ENCODE data around the gene RIN1.
A peak's percentile ranks its signal among the peaks of the same experiment; 100 is the strongest.

RIN1 gene

DNA sequence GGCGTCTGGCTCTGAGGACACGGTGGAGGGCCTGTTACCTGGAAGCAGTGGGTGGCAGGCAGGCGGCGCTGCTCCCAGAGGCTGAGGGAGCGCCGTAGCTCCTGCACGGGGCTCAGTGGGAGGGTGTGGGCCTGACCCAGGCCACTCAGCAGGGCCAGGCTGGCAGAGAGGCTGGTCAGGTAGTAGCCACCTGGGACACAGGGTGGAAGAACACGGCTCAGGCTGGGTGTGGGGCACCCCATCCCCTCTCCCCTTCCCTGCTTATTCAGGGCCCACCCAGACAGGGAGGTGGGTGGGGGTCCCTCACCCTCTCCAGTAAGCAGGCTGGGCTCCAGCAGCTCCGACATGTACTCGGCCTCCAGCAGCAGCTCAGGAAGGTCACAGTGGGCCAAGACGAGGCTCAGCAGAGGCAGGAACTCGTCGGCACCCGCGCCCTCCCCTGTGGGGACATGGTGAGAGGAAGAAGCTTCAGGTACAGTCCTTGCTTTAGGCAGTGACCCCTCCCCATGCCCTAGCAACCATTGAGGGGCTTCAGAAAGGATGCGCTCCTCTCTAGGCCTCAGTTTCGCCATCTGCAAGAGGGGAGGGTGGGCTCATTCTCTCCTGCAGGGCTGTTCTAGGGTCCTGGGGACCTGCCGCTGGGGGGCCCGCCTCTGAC, 2.9 kb downstream of the RIN1 start:
- H3K4me1 ChIP-seq (ENCODE audit: control insufficient read depth, insufficient read depth, low read length), result peaks cover 27% of the 10 kb centered on the region
- no peak overlapping the region for H3K9ac ChIP-seq (ENCODE audit: low read length in 2 of 2)
- no peaks in the 10 kb centered on the region for H3K27me3 ChIP-seq (ENCODE audit: control insufficient read depth in 1 of 2, insufficient read depth in 2 of 2, low read length in 2 of 2)
- H3K4me3 ChIP-seq (ENCODE audit: low read length in 2 of 2), result no peak overlapping the region
- H3K27ac ChIP-seq (ENCODE audit: low read length), result no peak overlapping the region
- no peaks in the 10 kb centered on the region for H3K9me3 ChIP-seq (ENCODE audit: control insufficient read depth in 2 of 2, low read length in 2 of 2)
- peaks cover 4 to 6% of the 10 kb centered on the region in 2 donors for H3K36me3 ChIP-seq (ENCODE audit: control insufficient read depth in 2 of 2, insufficient read depth in 2 of 2, low read length in 2 of 2)

DNA sequence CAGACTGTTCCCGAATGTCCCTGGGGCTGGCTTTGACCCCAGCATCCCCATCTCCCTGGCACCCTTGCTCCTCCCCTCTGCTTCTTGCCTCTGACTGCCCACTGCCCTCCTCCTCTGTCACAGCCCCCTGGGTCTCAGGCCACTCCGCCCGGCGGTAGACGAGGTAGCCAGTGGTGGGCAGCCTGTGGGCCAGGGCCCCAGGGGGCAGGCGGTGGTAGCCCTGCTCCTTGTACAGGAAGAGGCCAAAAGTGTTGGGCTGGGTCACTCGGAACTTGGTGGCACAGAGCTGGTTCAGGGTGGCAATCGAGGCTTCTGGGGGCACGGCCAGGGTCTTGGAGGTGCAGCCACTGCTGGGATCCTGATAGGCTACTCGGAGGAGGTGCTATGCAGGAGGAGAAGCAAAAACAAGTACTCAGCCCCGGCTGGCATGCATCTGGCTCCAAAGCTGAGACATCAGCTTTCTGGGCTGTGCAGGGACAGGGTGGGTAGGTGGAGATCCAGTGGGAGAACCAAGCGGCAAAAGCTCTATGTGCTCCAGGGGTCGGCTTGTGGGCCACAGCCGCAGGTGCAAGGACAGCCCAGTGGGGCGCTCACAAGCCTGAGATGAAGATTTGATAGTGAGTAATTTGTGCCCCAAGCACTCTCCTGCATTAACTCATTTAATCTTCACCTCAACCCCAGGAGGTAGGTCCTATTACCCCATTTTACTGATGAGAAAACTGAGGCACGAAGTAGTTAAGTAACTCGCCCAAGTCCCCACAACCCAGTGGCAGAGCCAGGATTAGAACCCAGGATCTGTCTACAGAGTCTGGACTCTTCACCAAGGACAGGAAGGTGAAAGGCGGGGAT, 3.6 kb downstream of the RIN1 start:
- H3K4me1 ChIP-seq (ENCODE audit: control insufficient read depth, insufficient read depth, low read length), result peaks cover 34% of the 10 kb centered on the region
- no peak overlapping the region for H3K9ac ChIP-seq (ENCODE audit: low read length in 2 of 2)
- no peak overlapping the region for H3K4me3 ChIP-seq (ENCODE audit: low read length in 2 of 2)
- H3K36me3 ChIP-seq (ENCODE audit: control insufficient read depth in 2 of 2, insufficient read depth in 2 of 2, low read length in 2 of 2), result peaks cover 4 to 5% of the 10 kb centered on the region in 2 donors
- H3K27me3 ChIP-seq (ENCODE audit: control insufficient read depth in 1 of 2, insufficient read depth in 2 of 2, low read length in 2 of 2), result no peaks in the 10 kb centered on the region
- no peaks in the 10 kb centered on the region for H3K9me3 ChIP-seq (ENCODE audit: control insufficient read depth in 2 of 2, low read length in 2 of 2)
- H3K27ac ChIP-seq (ENCODE audit: low read length), result no peak overlapping the region

DNA sequence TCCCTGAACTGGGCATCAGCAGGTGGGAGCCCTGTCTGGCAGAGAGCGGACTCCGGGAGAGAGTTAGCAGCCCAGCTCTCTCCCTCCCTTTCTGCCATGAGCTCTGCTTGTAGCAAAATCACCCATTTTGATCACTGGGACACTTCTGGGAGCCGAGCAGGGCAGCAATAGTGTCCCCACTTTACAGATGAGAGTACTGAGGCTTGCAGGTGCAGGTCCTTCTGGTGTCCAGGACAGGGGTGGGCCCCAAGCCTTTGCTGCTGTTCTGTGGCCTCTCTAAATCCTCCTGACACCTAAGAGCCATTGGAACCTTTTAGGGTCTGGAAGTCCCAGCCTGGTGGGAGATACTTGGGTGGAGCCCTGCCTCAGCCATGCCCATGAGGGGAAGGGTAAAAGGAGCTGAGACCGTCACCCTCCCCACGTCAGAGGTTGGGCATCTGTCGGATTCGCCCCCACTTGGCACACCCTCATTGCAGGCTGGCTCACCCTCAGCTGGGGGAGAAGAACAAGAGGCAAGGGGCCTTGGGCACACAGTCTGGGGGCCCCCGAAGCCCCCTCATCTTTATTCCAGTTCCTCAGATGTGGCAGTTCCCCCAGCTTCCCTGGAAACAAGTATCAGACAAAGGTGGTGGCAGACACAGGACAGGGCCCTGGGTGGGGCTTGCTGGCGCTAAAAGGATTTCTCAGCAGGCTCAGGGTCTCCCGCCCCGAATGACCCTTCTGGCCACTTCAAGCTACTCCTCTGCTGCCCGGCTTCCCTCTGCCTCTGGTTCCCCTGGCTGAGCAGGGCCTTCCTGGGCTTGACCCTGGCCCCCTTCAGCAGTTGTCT, 4.5 kb downstream of the RIN1 start:
- Histone ChIP-seq H3K36me3 (ENCODE audit: control insufficient read depth in 2 of 2, insufficient read depth in 2 of 2, low read length in 2 of 2) (peaks cover 0 to 4% of the 10 kb centered on the region in 2 donors), H3K9me3 (ENCODE audit: control insufficient read depth in 2 of 2, low read length in 2 of 2) (no peaks in the 10 kb centered on the region), H3K27me3 (ENCODE audit: control insufficient read depth in 1 of 2, insufficient read depth in 2 of 2, low read length in 2 of 2) (no peaks in the 10 kb centered on the region), H3K9ac (ENCODE audit: low read length in 2 of 2) (no peak overlapping the region), H3K4me1 (ENCODE audit: control insufficient read depth, insufficient read depth, low read length) (peaks cover 38% of the 10 kb centered on the region), H3K4me3 (ENCODE audit: low read length in 2 of 2) (no peak overlapping the region), H3K27ac (ENCODE audit: low read length) (no peak overlapping the region)

DNA sequence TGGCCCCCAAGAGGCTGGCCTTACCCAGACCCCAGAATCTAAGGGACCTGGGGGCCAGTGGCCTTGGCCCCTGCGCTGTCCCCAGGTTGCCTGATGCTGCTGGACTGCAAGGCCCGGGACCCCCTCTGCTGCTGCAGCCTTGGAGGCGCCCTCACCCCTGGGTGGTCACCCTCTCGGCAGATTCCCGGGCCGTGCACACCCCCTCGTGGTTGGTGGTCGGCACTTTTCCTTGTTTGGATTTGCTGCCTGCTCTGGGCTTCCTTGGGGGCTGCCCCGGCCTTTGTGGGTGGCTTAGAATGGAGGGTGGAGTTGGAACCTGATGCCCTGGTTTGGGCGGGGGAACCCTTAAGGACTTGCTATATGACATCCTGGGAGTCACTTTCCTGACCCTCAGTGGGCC, 5.3 kb downstream of the RIN1 start:
- H3K4me3 ChIP-seq (ENCODE audit: low read length in 2 of 2), result no peak overlapping the region
- no peak overlapping the region for H3K27ac ChIP-seq (ENCODE audit: low read length)
- H3K36me3 ChIP-seq (ENCODE audit: control insufficient read depth in 2 of 2, insufficient read depth in 2 of 2, low read length in 2 of 2), result peaks cover 0 to 4% of the 10 kb centered on the region in 2 donors
- H3K9ac ChIP-seq (ENCODE audit: low read length in 2 of 2), result no peak overlapping the region
- peaks cover 39% of the 10 kb centered on the region for H3K4me1 ChIP-seq (ENCODE audit: control insufficient read depth, insufficient read depth, low read length)
- H3K9me3 ChIP-seq (ENCODE audit: control insufficient read depth in 2 of 2, low read length in 2 of 2), result no peaks in the 10 kb centered on the region
- H3K27me3 ChIP-seq (ENCODE audit: control insufficient read depth in 1 of 2, insufficient read depth in 2 of 2, low read length in 2 of 2), result no peaks in the 10 kb centered on the region

DNA sequence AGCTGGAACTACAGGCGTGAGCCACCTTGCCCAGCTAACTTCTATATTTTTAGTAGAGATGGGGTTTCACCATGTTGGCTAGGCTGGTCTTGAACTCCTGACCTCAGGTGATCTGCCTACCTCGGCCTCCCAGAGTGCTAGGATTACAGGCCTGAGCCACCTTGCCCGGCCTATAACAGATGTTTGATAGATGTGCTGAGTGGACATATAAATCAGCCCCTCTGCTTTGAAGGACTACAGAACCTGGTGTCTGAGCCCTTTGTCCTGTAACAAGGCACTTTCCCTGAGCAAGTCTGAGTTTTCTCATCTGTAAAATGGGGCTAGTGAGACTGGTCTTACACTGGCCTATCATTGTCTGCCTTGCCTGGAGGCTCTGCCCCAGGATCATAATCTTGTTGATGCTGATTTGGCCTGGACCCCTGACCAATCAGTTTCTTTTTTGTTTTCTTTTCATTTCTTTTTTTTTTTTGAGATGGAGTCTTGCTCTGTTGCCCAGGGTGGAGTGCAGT, 7.0 kb downstream of the RIN1 start:
- Histone ChIP-seq H3K9me3 (ENCODE audit: control insufficient read depth in 2 of 2, low read length in 2 of 2) (no peaks in the 10 kb centered on the region), H3K27me3 (ENCODE audit: control insufficient read depth in 1 of 2, insufficient read depth in 2 of 2, low read length in 2 of 2) (no peaks in the 10 kb centered on the region), H3K4me1 (ENCODE audit: control insufficient read depth, insufficient read depth, low read length) (peaks cover 33% of the 10 kb centered on the region), H3K36me3 (ENCODE audit: control insufficient read depth in 2 of 2, insufficient read depth in 2 of 2, low read length in 2 of 2) (peaks cover 0 to 4% of the 10 kb centered on the region in 2 donors), H3K4me3 (ENCODE audit: low read length in 2 of 2) (no peak overlapping the region), H3K27ac (ENCODE audit: low read length) (no peak overlapping the region), H3K9ac (ENCODE audit: low read length in 2 of 2) (no peak overlapping the region)

DNA sequence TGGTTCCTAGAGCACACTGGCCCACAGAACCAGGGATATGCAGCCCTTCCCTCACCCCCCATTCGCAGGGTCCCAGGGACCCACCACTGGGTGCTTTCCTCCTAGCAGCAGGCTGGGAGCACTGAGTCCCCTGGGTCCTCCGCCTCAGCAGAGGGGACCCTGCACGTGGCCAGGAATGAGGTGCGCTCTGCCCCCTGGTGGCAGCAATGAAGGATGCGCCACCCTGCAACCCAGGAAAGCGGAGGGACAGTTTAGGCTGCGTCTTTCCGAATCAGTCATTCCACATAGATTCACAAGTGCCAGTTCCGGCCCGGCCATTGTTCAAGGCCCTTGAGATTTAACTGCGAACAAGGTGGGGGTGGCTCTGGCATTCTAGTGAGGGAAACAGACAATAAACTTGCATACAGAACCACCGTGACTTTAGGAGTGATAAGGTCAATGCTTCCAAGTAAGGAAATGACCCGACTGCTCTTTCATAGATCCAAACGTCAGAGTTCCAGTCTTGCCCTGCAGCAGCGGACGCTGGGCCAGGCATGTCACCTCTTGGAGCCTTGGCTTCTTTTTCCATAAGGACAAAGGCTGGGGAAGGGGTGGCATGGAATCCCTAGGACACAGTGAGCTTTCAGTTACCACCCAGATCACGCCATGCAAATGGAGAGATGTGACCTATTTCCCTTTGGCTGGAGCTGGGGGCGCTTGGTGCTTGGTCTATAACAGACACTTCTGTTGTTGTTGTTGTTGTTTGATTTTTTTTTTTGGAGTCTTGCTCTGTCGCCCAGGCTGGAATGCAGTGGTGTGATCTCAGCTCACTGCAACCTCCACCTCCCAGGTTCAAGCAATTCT, 7.7 kb downstream of the RIN1 start:
- H3K27me3 ChIP-seq (ENCODE audit: control insufficient read depth in 1 of 2, insufficient read depth in 2 of 2, low read length in 2 of 2), result no peaks in the 10 kb centered on the region
- H3K4me1 ChIP-seq (ENCODE audit: control insufficient read depth, insufficient read depth, low read length), result peaks cover 33% of the 10 kb centered on the region
- peaks cover 0 to 4% of the 10 kb centered on the region in 2 donors for H3K36me3 ChIP-seq (ENCODE audit: control insufficient read depth in 2 of 2, insufficient read depth in 2 of 2, low read length in 2 of 2)
- no peak overlapping the region for H3K27ac ChIP-seq (ENCODE audit: low read length)
- H3K4me3 ChIP-seq (ENCODE audit: low read length in 2 of 2), result peak overlapping the region in 1 of 2 donors; percentile 61
- no peaks in the 10 kb centered on the region for H3K9me3 ChIP-seq (ENCODE audit: control insufficient read depth in 2 of 2, low read length in 2 of 2)
- H3K9ac ChIP-seq (ENCODE audit: low read length in 2 of 2), result peak overlapping the region in 1 of 2 donors; percentile 17

DNA sequence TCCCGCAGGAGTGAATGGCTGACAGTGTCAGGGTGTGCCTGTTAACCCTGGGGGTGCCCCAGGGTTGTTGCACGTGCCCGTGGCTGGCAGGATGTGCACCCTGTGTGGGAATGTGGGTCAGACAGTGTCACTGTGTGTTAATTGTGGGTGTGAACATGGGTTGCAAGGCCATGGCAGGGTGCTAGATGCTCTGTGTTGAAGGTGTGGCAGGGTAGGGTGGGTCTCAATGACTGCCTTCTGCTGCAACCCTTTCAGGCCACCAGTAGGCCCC, 8.3 kb downstream of the RIN1 start:
- Histone ChIP-seq H3K9me3 (ENCODE audit: control insufficient read depth in 2 of 2, low read length in 2 of 2) (no peaks in the 10 kb centered on the region), H3K4me3 (ENCODE audit: low read length in 2 of 2) (peak overlapping the region in 1 of 2 donors; percentile 61), H3K4me1 (ENCODE audit: control insufficient read depth, insufficient read depth, low read length) (peaks cover 33% of the 10 kb centered on the region), H3K27me3 (ENCODE audit: control insufficient read depth in 1 of 2, insufficient read depth in 2 of 2, low read length in 2 of 2) (no peaks in the 10 kb centered on the region), H3K36me3 (ENCODE audit: control insufficient read depth in 2 of 2, insufficient read depth in 2 of 2, low read length in 2 of 2) (peaks cover 0 to 1% of the 10 kb centered on the region in 2 donors), H3K9ac (ENCODE audit: low read length in 2 of 2) (no peak overlapping the region), H3K27ac (ENCODE audit: low read length) (no peak overlapping the region)

DNA sequence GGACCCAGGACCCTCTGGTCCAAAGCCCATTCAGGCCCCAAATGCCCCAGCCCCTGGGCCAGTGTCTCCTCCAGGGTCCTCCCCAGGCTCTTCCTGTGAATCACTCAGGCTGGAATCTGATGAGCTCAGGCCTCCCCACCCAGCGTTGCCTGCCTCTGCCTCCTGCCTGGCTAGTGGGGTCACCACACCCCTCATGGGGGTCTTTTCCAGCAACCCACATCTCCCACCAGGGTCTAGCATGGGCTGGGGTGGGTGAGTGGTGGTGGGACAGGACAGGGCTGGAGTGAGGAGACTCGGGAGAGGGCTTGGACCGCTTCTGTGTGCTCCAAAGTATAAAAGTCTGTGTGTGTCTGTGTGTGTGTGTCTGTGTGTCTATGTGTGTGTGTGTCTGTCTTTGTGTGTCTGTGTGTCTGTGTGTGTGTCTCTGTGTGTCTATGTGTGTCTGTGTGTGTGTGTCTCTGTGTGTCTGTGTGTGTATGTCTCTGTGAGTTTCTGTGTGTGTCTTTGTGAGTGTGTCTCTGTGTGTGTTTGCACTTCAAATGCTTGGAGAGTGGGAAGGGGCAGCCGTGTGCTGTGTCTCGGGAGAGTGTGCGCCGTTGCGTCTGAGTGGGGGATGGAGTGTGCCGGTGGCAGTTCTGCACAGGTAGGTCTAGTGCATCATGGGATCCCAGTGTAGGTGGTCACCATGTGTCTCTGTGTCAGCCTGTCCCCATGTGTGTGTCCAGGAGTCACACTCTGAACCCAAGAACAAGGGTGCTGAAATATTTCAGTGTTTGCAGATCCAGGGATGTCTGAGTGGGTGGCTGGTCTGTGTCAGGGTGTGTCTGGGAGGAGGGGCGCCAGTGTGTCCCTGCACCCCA, 8.8 kb downstream of the RIN1 start:
- Histone ChIP-seq H3K4me1 (ENCODE audit: control insufficient read depth, insufficient read depth, low read length) (peaks cover 33% of the 10 kb centered on the region), H3K9ac (ENCODE audit: low read length in 2 of 2) (no peak overlapping the region), H3K36me3 (ENCODE audit: control insufficient read depth in 2 of 2, insufficient read depth in 2 of 2, low read length in 2 of 2) (no peaks in the 10 kb centered on the region), H3K27me3 (ENCODE audit: control insufficient read depth in 1 of 2, insufficient read depth in 2 of 2, low read length in 2 of 2) (no peaks in the 10 kb centered on the region), H3K27ac (ENCODE audit: low read length) (peak overlapping the region; percentile 18), H3K9me3 (ENCODE audit: control insufficient read depth in 2 of 2, low read length in 2 of 2) (no peaks in the 10 kb centered on the region), H3K4me3 (ENCODE audit: low read length in 2 of 2) (peak overlapping the region in 1 of 2 donors; percentile 3)

DNA sequence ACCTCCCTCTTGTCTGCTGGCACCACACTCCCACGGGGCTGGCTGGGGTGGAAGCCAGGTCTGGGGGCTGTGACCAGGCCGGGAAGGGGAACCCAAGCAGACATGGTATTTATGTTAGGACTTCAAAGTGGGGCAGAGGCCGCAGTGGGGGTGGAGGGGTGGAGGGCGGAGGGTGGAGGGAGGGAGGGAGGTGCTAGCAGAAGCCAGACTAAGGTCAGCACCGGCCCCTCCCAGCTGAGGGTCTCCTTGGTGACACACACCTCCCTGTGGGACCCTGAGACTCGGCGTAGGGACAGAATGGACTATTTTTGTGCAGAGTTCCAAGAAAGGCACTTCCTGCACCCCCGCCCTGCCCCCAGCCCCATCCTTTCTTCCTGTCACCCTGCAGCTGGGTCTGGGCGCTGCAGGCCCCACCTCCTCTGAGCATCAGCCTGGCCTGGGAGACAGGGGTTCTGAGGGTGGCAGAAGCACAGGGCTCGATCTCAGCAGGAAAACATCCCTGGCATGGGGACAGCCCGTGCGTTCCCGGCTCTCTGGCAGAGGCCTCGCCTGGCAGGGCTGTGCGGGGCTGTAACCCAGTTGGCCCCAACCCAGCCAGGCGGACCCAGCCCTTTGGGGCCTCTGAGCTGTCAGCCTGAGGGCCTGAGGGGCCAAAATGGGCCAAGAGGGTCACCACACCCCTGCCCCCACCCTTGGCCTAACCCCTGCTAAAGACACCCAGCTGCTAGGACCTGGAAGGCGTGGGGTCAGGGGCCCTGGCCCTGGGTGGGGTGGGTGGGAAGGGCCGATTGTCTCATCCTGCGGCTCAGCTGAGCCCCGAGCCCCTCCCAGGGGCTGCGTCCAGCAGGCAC, 9.7 kb downstream of the RIN1 start:
- H3K9ac ChIP-seq (ENCODE audit: low read length in 2 of 2), result peak overlapping the region in 1 of 2 donors; percentile 13
- no peak overlapping the region for H3K27ac ChIP-seq (ENCODE audit: low read length)
- no peaks in the 10 kb centered on the region for H3K36me3 ChIP-seq (ENCODE audit: control insufficient read depth in 2 of 2, insufficient read depth in 2 of 2, low read length in 2 of 2)
- no peaks in the 10 kb centered on the region for H3K27me3 ChIP-seq (ENCODE audit: control insufficient read depth in 1 of 2, insufficient read depth in 2 of 2, low read length in 2 of 2)
- H3K4me3 ChIP-seq (ENCODE audit: low read length in 2 of 2), result peak overlapping the region in 1 of 2 donors; percentile 3
- H3K4me1 ChIP-seq (ENCODE audit: control insufficient read depth, insufficient read depth, low read length), result peaks cover 33% of the 10 kb centered on the region
- no peaks in the 10 kb centered on the region for H3K9me3 ChIP-seq (ENCODE audit: control insufficient read depth in 2 of 2, low read length in 2 of 2)

Data from stomach smooth muscle (tissue), 2 donors.